Retina (tissue), 1 donor: Measurements from ENCODE around the gene DCTN3.

ENCODE experiments used
- DNase-seq: peaks from one replicate; pipeline ENCODE4 v3.0.0-alpha.2; 2016

Gene DCTN3

DNA sequence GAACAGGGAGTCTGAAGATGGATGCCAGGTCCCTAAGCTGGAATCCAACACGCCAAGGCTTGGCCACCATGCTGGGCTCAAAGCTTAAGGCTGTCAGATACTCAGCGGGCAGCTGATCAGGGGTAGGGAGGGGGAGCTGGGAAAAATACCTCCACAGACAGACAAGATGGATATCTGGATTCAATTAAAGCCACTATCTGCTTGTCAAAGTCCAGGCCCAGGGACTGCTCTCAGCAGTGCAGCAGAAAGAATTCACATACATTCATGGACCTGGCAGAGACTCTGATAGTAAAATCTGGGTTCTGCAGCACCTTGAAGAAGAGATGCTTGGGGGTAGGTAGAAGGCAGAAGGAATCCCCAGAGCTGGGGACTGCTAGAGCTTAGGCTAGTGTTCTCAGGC, 5.2 kb downstream of the DCTN3 start:
- DNase-seq = no peak

DNA sequence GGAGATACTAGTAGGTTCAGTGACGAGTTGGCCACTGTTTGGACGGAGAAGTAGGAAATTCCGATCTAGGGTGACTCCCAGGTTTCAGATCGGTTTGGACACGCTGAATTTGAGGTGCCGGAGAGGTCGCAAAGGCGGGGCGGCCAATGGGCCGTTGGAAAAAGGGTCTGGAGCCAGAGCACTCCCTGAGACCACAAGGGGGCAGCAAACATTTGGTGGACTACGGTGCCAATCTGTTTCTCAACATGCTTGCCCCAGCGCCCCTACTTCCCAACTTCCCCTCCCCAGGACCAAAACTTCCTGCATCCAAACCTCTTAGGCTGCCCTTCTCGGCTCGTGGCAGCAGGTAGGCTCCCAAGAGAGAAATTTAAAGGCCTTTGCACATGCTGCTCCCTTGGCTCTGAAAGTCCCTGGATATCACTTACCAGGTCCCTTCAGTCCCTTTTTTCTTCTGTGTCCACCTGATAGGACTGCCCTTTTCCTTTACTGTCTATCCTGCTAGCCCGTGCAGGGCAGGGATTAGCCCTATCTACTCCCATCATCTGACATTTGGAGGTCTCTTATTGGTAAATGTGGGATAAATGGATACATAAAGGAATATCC, 7.4 kb downstream of the DCTN3 start:
- DNase-seq = peak; percentile 85

DNA sequence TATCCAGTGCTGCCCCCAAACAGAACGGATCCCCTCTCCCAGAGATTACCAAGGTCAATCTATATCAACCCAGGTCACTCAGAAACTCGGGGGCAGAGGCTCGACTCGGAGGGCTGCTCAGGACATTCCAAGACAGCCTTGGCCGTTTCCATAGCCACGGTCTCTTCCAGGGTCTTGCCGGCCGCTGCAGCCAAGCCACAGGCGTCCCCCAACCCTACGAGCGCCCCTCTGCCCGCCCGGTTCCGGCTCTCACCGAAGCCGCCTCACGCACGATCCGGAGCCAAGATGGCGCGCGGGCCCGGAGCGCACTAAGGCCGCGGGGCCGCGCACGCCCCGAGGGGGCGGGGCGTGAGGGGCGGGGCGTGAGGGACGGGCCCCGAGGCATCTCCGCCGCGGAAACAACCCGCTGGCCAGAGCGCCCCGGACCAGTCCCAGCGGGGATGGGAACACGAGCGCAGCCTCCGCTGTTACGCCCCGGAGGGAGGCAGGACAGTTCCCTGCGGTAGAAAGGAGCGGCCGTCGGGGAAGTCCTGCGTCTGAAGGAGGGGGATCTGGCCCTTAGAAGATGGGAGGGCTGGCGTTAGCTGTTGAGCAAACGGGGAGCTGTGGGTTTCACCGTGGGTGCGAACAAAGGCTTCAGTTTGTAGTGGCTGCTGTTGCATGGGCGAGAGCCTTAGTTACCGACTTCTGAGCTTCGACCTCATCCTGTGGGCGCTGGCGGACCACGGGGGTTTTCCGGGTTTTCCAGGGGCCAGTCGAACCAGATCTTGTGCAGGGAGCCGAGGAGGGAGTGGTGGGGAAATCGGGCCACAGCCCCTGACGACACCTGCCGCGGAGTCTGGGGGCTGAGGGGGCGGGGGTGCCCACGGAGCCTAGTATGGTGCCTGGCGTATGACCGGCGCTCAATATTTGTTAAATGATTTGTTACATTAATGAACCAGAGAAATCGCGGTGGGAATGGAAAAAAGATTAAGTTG, 8.2 kb downstream of the DCTN3 start, which contains the start of gene RPP25L:
RPP25L (minus strand) TSS at position 287 of the 977 bp plus-strand sequence. CDS start 801 bp downstream, outside the sequence.
- DNase-seq = peak; percentile 91

DNA sequence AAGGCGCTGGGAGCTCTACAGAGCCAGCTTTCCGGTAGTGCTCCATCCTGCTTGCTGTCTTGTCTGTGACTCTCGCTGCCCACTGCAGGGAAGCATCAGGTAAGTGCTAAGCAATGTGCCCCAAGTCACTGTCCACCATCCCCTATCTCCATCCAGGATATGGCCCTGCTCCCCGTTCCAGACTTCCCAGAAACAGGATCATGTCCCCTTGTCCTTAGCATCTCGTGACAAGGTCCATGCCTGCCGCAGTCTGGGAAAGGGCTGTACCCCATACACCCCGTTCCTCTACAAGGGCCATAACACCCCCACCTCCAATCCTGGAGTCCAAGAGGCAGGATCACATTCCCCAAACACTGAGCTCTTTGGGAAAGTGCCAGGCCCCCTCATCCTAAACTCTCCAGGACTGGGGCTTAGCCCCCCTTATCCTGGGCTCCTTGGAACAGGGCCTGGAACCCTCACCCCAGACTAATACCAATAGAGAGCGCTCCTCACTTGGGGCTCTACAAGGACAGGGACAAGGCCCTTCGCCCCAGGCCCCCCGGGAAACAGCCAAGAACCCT, 9.0 kb downstream of the DCTN3 start:
- DNase-seq = no peak

DNA sequence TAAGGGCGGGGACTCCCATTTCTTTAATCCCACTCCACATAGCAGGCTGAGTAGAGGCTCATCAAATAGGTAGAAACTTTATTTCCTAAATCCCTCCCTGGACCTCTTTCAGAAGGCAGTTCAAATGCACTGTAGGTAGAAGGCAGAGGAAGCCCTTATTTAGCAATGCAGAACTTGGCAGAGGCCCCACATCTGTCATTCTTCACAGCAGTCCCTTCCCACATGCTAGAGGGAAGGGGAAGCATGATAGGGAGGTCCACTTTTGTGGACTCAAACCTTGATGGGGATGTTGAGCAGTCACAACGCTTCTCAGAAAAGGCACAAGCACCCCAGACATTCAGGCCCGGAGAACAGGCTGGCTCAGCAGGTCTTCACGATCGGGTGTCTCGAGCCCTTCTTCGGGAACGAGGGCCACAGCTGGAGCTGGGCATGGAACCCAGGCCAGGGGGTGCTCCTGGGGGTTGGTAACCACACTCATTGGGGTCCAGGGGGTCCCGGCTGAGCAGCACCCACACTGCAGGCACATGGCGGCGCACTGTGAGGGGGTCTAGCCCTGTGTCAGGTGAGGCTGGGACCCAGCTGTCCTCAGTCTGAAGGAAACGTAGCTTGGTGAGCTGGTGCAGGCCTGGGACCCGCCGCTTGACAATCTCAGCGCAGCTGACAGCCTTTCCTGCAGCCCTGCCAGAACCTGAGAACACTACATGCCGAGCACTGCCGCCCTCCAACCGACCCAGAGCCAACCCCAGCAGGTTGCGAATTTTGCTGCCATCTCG, 9.7 kb downstream of the DCTN3 start:
- no peak for DNase-seq

DNA sequence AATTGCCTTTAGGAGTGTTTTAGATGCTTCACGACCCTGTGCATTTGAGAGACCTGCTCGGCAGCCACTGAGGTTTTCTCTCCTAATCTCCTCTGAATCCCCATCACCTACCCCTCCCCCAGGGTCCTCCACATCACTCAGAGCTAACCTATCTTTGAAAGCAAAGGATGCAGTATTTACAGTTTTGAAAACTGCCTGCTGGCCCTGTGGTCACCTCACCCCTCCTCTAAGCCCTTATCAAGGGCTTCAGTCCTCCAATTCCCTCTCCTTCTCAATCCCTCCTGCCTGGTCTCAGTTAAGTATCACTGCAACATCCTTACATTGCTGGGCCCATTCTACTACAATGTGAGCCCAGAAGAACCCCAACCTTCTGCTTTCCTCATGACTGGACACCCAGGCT, 13.0 kb downstream of the DCTN3 start:
- DNase-seq = no peak

DNA sequence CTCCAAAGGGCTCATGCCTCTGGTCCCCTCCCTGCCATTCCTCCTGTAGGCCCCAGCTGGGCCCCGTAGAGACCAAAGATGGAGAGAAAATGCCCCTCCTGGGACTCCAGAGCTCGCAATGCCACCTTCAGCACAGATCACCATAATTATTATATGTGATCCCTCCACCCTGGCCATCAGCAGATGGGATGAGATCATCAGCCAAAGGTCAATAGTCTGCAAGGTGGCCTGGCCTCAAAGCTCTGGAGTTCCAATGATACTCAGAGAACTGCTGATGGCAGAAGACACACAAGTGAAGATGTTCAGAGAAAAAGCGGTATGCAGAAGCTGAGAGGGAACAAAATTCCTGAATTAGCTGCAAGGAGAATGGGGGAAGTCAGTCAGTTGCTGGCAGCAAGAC, 13.4 kb downstream of the DCTN3 start:
- DNase-seq = no peak

DNA sequence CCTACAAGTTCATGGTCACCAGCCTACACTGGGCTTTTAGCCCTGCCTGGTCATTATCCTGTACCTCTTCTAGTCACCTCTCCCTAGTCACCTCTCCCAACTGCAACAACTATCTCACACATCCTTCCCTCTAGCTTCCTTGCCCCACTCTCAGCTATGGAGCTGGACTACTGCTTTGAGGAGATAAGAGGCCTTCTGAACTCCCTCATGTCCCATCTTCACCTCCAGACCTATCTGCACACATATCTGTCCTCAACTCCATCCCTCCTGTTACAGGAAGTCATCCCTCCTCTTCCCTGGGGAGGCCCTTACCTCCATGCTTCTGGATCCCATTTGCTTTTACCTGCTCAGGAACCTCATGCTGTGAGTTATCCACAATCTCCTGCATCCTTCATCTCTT, 14.1 kb downstream of the DCTN3 start:
- no peak for DNase-seq

DNA sequence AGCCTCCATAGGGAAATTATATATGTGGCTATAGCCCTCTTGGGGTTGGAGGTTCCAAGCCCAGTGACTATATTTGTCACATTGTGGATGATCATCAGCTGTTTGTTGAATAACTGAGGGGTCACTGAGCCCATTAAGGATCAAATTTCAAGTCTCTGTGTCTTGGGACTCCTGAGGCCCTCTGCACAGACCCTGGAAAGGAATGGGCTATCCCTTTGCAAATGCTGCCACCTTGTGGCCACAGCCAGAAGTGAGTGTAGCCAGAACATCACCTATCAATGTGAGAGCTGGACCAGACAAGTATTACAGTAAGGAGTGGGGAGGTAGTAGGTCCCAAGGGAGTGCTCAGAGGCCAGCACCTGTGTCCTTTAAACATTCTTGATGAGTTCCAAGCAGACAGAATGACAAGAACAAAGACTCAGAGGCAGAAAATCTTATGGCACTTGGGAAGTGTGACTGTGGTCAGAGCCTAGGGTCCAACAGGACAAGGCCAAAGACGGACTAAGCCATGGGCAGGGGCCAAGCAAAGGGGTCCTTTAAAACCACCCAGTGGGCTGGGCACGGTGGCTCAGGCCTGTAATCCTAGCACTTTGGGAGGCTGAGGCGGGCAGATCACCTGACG, 16.6 kb downstream of the DCTN3 start:
- DNase-seq = peak; percentile 84

DNA sequence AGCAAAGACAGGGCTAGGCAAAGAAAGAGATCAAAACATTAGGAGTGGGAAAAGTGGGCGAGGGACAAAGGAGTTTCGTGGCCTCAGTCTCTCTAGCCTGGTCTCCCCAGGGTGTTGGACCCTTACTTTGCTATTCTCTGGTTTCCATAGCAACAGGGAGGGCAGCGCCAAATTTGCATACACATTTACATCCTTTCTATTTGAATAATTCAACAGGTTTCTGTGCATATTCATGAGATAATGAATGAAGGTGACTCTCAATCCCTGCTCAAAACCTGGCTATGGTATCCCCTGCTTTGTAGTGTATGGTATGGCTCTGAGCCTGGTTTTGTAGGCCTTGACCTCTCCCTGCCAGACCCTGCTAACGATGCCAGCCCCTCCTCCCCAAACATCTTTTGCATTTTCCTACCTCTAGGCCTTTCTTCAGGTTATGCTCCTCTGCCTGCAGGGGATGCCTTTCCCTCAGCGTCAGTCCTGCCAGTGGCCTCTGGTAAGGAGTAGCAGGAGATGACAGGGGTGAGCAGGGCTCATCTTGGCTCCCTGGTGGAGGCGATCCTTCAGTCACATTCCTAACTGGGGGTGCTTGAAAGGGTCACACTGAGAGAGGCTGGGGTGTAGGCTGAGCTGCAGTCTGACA, 18.2 kb downstream of the DCTN3 start:
- DNase-seq = no peak

DNA sequence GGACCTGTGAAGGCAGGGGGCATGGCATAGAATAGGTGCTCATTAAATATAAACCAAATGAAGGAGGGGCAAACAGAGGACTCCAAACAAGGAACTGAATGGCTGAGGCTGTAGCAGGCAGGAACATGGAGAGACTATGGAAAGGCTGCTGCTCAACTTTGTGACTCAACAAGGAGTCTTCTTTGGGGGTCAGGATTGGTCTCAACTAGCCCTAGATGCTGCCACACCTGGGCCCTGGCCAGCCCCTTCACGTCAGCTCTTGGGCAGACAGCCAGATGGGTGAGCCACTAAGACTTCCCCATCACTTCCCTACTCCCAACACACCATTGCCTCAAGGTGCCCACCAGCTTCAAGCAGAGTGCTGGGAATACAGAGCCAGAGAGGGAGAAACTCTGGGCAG, 19.4 kb downstream of the DCTN3 start:
- DNase-seq = no peak

DNA sequence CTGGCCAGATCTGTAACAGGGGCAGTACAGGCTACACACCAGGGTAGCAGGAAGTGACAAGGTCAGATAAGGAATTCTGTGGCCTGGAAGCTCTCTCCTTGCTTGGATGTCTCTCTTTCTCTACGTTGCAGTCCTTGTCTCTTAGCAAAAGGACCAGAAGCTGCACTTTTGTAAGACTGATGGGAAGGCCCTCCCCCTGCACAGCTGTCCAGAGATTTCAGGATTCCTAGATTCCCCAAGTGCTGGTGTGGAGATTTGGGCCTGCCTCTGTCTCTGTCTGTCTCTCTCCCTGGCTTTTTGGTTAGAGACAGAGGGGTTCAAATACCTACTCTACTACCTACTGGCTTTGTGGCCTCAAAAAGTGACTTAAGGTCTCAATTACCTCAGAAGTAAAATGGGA, 20.7 kb downstream of the DCTN3 start:
- DNase-seq = no peak

DNA sequence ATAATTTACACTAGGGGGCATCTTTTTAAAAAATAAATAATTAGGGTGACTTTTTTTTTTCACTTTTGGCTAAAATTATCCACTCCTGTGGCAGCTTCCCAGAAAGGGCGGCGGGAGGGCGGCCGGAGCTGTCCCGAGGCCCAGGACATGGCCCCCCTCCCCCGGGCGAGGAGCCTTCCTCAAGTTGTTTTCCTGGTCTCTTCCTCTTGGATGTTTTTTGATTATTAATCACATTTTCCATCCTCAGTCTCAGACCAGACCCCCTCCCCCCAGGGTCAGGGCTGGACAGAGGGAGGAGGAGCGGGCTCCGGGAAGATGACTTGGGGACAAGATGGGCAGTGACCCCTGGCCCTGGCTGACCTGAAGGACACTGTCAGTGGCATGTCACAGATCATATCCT, 26.1 kb downstream of the DCTN3 start:
- DNase-seq = no peak

DNA sequence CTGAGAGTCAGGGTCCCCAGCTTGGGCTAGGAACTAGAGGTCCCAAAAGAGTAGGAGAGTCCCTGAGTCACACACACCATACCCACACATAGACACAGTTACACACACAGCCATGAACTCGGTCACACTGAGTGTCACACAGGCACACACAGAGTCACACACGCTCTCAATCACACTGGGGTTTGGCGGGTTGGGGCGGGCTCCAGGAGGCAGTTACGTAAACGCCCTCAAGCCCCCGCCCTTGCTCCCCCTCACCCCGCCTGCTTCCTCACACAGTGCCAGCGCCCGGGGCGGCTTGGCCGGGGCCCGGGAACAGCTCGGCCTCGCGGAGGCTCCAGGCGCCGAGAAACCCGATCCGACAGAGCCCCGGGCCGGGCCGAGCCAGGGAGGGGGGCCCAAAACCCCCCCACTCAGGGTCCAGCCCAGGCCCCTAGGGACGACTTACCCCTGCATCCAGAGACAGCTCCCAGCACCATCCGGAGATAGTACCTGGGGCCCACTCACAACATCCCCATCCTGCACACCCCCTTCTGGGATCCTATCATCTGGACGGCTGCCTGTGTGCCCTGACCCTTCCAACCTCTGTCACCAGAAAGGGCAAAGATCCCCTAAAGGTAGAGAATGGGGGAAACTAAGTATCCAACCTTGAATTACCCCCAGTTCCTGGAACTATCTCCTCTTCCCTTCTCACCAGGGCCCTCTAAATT, 27.2 kb downstream of the DCTN3 start:
- peak; percentile 63 for DNase-seq

DNA sequence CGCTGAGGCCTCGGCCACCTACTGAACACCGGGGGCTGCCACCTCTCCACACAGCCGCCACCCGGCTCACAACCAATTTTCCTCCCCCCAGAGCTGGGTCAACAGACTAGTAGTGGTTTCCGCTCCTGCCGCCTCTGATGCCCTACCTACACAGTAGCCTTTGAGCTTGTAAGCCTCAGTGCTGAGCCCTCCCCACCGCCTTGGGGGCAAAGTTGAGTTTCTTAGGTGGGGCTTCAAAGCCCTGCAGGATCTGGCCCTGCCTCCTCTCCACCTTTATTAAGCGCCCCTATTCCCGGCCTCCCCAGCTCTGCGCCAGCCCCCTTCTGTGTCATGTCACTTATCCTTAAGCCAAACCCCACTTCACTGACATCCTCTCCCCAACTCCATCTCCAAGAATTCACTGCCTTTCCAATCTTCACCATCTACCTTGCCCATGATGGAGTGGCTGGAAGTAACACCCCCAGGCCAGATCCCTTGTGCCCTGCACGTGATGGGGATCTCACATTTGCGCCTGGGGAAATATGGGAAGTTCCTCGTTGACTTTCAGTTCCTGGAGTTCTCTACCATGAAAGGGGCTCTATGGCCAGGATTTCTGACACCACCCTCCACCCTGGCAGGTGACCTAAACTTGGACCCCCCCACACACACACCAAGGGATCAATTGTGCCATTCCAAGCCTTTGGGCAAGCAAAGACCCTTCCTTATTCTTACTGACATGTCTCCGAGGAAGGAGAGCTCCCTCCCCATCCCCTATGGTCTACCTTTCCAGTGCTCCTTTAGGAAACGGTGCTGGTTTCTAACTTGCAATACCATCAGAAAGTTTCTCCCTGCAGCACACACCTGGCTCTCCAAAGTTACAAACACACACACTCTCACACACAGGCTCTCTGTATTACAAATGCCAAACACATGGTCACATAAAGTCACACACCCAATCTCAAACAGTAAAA, 28.1 kb downstream of the DCTN3 start:
- no peak for DNase-seq

DNA sequence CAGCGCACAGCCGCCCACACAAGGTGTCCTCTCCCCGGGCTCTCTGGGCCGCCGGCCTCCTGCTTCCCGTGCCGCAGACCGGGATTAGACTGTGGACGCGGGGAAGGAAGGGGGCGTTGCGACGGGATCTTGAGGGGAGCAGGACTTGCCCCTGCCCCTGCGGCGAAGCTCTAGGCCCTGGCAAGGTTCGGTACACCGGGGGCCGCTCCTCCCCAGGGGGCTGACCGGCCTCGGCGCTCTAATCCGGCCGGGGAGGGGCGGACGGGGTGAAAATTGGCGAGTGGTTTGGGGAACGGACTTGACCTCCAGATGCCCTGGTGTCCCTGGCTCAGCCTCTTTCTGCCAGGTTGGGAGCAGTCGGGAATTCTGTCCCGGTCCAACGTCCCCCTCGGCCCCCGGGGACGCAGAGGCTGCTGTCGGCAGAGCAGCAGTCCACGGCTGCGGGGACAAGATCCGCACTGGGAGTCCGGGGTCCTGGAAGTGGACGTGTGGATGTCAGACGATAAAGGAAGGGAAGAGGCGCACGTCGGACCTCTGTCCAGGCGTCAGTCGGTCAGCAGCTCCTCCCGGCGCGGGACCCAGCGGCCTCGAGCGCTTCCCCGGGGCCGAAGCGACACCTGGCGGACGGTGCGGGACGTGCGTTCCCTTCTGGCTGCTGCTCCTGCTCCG, 28.9 kb downstream of the DCTN3 start:
- peak; percentile 94 for DNase-seq

DNA sequence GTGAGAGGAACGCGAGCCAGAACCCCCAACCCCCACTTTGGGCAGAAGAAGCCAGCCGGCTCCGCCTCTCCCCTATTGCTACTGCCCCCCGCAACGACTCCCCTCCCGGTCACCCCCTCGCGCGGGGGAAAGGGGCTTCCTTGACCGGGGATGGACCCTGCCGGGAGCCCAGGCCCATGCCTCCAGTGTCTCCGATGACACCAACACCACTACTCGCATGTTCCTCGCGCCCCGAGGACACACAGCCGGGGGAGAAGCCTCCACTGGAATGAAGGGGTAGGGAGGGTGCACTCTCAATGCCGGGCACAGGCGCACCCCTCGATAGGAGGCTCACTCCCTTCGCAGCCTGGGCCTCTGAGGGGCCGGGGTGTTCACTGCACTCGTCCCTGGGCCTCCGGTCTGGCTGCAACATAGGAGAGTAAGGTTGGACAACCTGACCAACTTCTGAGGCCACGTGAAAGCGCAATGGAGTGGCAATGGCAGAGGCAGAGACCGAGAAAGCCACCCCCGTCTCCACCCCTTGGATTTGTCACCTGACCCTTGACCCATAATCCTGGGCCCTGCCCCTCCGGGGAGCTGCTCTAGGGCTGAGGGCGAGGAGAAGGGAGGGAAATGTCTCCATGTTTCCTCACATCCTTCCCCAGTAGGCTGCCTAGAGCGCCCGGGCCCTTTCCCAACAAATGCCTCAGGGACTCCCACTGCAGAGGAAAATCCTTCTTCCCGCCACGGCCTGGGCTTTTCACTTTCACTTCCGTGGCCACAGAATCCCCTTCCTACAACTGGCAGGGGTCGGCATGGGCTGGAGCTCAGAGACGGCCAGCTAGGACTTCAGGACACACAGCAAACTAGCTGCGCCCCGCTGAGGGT, 29.7 kb downstream of the DCTN3 start:
- DNase-seq = no peak

DNA sequence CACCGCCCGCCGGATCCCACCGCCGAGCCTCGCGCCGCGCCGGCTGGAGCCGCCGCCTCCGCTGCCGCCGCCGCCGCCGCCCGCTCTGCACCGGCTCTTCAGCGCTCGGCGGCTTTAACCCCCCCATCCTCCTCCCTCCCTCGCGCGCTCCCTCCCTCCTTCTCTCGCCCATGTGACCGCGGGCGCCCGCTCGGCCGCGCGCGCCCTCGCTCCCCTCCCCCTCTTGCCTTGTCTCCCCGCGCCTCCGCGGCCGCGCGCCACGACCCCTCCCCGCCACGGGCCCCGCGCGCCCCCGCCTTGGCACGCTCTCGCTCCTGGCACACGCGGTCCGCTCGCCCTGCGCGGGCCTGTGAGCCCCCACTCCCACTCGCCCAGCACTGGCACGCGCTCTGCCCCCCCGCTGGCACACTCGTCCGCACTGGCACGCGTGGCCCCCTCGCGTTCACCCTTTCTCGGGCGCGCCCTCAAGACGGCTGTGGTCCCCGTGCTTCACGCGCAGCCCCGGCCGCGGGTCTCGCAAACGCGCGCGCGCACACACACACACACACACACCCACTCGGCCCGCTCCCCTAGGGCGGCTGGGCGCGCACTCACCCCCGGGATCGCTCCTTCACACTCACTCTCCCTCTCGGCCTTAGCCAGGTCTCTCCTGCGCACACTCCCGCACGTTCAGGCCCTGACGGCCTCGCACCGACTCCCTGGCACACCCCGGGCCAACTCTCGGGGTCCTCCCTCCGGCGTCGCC, 30.5 kb downstream of the DCTN3 start, which contains the start of gene CNTFR:
CNTFR (minus strand) TSS at position 89 of the 745 bp plus-strand sequence. CDS start 20,743 bp downstream, outside the sequence.
- DNase-seq = peak; percentile 85
